Measurements from ENCODE around the gene CFAP57. TPM values are rescaled to one million over a fixed set of nuclear protein-coding genes. Genes with fewer than 3 reads are reported as not detected.

The CFAP57 gene
- polyA plus RNA-seq, 1 donor from 2014 or later, result 0.17 TPM

DNA sequence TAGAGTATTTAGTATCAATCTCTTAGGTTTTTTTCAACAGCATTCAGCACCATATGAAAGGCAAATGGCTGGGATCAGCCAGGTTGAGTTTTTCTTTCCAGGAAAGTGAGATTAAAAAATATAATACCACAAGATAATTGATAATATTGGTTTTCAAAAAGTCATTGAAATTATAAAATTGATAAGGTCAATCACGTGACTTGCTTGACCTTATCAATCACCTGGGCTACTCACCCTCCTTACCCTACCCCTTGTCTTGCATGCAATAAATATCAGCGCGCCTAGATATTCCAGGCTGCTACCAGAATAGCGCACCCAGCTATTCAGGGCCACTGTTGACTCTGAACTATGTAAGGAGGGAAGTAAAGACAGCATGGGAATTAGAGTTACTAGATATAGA is 31.5 kb upstream of the CFAP57 start:
- no peaks in the 10 kb centered on the region for H3K9me3 ChIP-seq (ENCODE audit: low read length)
- no peaks in the 10 kb centered on the region for H3K79me2 ChIP-seq (replicated peaks; ENCODE audit: insufficient read depth, low read length)
- H3F3A ChIP-seq (ENCODE audit: insufficient read depth, low read length, poor library complexity, severe bottlenecking), result no peaks in the 10 kb centered on the region
- no peaks in the 10 kb centered on the region for H4K20me1 ChIP-seq (ENCODE audit: insufficient read depth)
- no peaks in the 10 kb centered on the region for H3K27me3 ChIP-seq (ENCODE audit: insufficient read depth, low read depth, low read length)
- no peaks in the 10 kb centered on the region for H3K9me2 ChIP-seq (ENCODE audit: insufficient read depth, low read length)
- no peak overlapping the region for H3K27ac ChIP-seq (ENCODE audit: low read length)
- no peak overlapping the region for H2AFZ ChIP-seq (ENCODE audit: low read depth, low read length)
- no peak overlapping the region for H3K4me3 ChIP-seq (ENCODE audit: low read length)
- no peak overlapping the region for H3K4me2 ChIP-seq (ENCODE audit: low read length)
- H3K36me3 ChIP-seq (ENCODE audit: insufficient read depth, low read length), result no peaks in the 10 kb centered on the region
- H3K9ac ChIP-seq (ENCODE audit: low read length), result no peak overlapping the region
- TF ChIP-seq EZH2 (IDR thresholded peaks at IDR 0.05; ENCODE audit: borderline replicate concordance, insufficient read depth, low read length, poor library complexity, severe bottlenecking), result no peak
- no peak for TF ChIP-seq EP300 (conservative IDR thresholded peaks at IDR 0.05; ENCODE audit: poor library complexity, severe bottlenecking)
- TF ChIP-seq SMC3 (conservative IDR thresholded peaks at IDR 0.05; ENCODE audit: poor library complexity), result no peak
- TF ChIP-seq RAD21 (conservative IDR thresholded peaks at IDR 0.05), result no peak
- TF ChIP-seq MXI1 (conservative IDR thresholded peaks at IDR 0.05; ENCODE audit: poor library complexity, severe bottlenecking), result no peak

DNA sequence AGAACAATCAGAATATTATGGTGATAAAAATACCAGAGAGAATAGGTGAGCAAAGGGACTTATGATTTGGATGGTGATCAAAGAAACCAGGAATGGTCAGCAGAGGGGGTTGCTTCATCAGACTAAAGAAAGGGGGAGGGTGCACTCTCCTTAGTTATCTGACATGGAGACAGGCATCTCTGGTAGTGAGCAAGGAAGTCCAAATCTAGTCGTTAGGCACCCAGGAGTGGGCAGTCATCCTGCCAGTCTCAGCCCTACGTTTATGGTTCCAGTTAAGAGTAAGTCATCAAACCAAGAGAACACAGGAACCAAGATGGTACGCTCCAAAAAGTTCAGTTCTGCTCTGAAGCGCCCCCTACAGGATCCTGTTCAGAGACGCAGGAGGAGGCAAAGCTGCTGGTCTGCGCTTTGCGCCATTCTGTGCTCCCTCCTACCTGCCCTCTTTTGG is 28.7 kb upstream of the CFAP57 start:
- Histone ChIP-seq H3K79me2 (replicated peaks; ENCODE audit: insufficient read depth, low read length) (no peaks in the 10 kb centered on the region), H3K9me3 (ENCODE audit: low read length) (no peaks in the 10 kb centered on the region), H3K9me2 (ENCODE audit: insufficient read depth, low read length) (no peaks in the 10 kb centered on the region), H3K9ac (ENCODE audit: low read length) (no peak overlapping the region), H3K4me2 (ENCODE audit: low read length) (no peak overlapping the region), H4K20me1 (ENCODE audit: insufficient read depth) (no peaks in the 10 kb centered on the region), H2AFZ (ENCODE audit: low read depth, low read length) (no peak overlapping the region), H3K4me3 (ENCODE audit: low read length) (no peak overlapping the region), H3F3A (ENCODE audit: insufficient read depth, low read length, poor library complexity, severe bottlenecking) (no peaks in the 10 kb centered on the region), H3K27me3 (ENCODE audit: insufficient read depth, low read depth, low read length) (no peaks in the 10 kb centered on the region), H3K36me3 (ENCODE audit: insufficient read depth, low read length) (no peaks in the 10 kb centered on the region), H3K27ac (ENCODE audit: low read length) (no peak overlapping the region)
- TF ChIP-seq, protein P1, sequence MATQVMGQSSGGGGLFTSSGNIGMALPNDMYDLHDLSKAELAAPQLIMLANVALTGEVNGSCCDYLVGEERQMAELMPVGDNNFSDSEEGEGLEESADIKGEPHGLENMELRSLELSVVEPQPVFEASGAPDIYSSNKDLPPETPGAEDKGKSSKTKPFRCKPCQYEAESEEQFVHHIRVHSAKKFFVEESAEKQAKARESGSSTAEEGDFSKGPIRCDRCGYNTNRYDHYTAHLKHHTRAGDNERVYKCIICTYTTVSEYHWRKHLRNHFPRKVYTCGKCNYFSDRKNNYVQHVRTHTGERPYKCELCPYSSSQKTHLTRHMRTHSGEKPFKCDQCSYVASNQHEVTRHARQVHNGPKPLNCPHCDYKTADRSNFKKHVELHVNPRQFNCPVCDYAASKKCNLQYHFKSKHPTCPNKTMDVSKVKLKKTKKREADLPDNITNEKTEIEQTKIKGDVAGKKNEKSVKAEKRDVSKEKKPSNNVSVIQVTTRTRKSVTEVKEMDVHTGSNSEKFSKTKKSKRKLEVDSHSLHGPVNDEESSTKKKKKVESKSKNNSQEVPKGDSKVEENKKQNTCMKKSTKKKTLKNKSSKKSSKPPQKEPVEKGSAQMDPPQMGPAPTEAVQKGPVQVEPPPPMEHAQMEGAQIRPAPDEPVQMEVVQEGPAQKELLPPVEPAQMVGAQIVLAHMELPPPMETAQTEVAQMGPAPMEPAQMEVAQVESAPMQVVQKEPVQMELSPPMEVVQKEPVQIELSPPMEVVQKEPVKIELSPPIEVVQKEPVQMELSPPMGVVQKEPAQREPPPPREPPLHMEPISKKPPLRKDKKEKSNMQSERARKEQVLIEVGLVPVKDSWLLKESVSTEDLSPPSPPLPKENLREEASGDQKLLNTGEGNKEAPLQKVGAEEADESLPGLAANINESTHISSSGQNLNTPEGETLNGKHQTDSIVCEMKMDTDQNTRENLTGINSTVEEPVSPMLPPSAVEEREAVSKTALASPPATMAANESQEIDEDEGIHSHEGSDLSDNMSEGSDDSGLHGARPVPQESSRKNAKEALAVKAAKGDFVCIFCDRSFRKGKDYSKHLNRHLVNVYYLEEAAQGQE (IDR thresholded peaks at IDR 0.05; ENCODE audit: borderline replicate concordance), result no peak
- no peak for TF ChIP-seq SMC3 (conservative IDR thresholded peaks at IDR 0.05; ENCODE audit: poor library complexity)

DNA sequence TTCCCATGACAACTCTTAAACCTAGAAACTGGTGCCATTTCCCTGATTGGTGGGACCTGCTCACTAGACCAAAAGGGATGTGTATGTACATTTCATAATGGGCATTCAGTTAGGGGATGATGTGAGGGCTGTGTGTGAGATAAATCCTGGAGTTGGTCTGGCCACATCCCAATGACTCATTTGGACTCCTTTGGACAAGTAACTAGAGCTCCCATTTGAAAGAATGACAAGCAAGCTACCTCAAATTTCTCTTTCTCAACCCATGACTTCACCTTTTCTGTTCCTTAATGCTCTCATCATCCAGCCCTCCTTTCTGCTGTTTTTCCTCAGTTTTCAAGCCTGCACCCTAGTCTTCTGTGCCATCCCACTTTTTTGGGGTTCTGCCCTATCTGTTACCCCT is 27.9 kb upstream of the CFAP57 start:
- H3K9me2 ChIP-seq (ENCODE audit: insufficient read depth, low read length), result no peaks in the 10 kb centered on the region
- H3K9ac ChIP-seq (ENCODE audit: low read length), result no peak overlapping the region
- no peaks in the 10 kb centered on the region for H3F3A ChIP-seq (ENCODE audit: insufficient read depth, low read length, poor library complexity, severe bottlenecking)
- TF ChIP-seq TAF1 (IDR thresholded peaks at IDR 0.05; ENCODE audit: low read depth) (no peak), MXI1 (conservative IDR thresholded peaks at IDR 0.05; ENCODE audit: poor library complexity, severe bottlenecking) (no peak), RAD21 (conservative IDR thresholded peaks at IDR 0.05) (no peak), EP300 (conservative IDR thresholded peaks at IDR 0.05; ENCODE audit: poor library complexity, severe bottlenecking) (no peak), POLR2AphosphoS5 (IDR thresholded peaks at IDR 0.05) (no peak), EZH2 (IDR thresholded peaks at IDR 0.05; ENCODE audit: borderline replicate concordance, insufficient read depth, low read length, poor library complexity, severe bottlenecking) (no peak), SMC3 (conservative IDR thresholded peaks at IDR 0.05; ENCODE audit: poor library complexity) (no peak)
- TF ChIP-seq, protein P1 (IDR thresholded peaks at IDR 0.05; ENCODE audit: borderline replicate concordance), result no peak
- TF ChIP-seq, protein P2, sequence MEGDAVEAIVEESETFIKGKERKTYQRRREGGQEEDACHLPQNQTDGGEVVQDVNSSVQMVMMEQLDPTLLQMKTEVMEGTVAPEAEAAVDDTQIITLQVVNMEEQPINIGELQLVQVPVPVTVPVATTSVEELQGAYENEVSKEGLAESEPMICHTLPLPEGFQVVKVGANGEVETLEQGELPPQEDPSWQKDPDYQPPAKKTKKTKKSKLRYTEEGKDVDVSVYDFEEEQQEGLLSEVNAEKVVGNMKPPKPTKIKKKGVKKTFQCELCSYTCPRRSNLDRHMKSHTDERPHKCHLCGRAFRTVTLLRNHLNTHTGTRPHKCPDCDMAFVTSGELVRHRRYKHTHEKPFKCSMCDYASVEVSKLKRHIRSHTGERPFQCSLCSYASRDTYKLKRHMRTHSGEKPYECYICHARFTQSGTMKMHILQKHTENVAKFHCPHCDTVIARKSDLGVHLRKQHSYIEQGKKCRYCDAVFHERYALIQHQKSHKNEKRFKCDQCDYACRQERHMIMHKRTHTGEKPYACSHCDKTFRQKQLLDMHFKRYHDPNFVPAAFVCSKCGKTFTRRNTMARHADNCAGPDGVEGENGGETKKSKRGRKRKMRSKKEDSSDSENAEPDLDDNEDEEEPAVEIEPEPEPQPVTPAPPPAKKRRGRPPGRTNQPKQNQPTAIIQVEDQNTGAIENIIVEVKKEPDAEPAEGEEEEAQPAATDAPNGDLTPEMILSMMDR (IDR thresholded peaks at IDR 0.05; ENCODE audit: poor library complexity, severe bottlenecking), result no peak
- no peaks in the 10 kb centered on the region for H3K9me3 ChIP-seq (ENCODE audit: low read length)
- H2AFZ ChIP-seq (ENCODE audit: low read depth, low read length), result no peak overlapping the region
- no peaks in the 10 kb centered on the region for H3K79me2 ChIP-seq (replicated peaks; ENCODE audit: insufficient read depth, low read length)
- H4K20me1 ChIP-seq (ENCODE audit: insufficient read depth), result no peaks in the 10 kb centered on the region
- H3K27ac ChIP-seq (ENCODE audit: low read length), result no peak overlapping the region
- no peaks in the 10 kb centered on the region for H3K36me3 ChIP-seq (ENCODE audit: insufficient read depth, low read length)
- H3K4me2 ChIP-seq (ENCODE audit: low read length), result no peak overlapping the region
- H3K27me3 ChIP-seq (ENCODE audit: insufficient read depth, low read depth, low read length), result no peaks in the 10 kb centered on the region
- H3K4me3 ChIP-seq (ENCODE audit: low read length), result no peak overlapping the region

All from neural cell (in vitro differentiated cells).